Activated CD4-positive, alpha-beta T cell treated with anti-CD3 and anti-CD28 coated beads for 36 hours (primary cell): ENCODE data around the gene CAMKMT. TPM values are rescaled to one million over a fixed set of nuclear protein-coding genes. Genes with fewer than 3 reads are reported as not detected.

Experiments
- ATAC-seq: fragments of 200-7000 bp; cut with Tn5 transposase; one replicate; pipeline ENCODE4 v1.10.0; 2021; ENCODE audit warnings: mild to moderate bottlenecking, moderate library complexity
- CTCF ChIA-PET: fragments of 350-600 bp; sonication (Branson Sonifier 250); formaldehyde crosslinking; loops from one replicate; lab custom pipeline; 2021; ENCODE audit warnings: antibody characterized with exemption; lab: Charles Lee
- POLR2A ChIA-PET: fragments of 350-600 bp; sonication (Branson Sonifier 250); formaldehyde crosslinking; loops from one replicate; lab custom pipeline; 2021; ENCODE audit warnings: antibody characterized with exemption, inconsistent platforms; lab: Charles Lee
- DNase-seq: peaks from one replicate; pipeline ENCODE4 v3.0.0-alpha.2; 2020
- H3K27ac Mint-ChIP-seq: one replicate; pipeline ENCODE4 v1.8.0; 2021; ENCODE audit warnings: mixed read lengths
- H3K27me3 Mint-ChIP-seq: one replicate; pipeline ENCODE4 v1.8.0; 2021; ENCODE audit warnings: mixed read lengths
- H3K36me3 Mint-ChIP-seq: one replicate; pipeline ENCODE4 v1.8.0; 2021; ENCODE audit warnings: low read depth, mixed read lengths
- H3K4me1 Mint-ChIP-seq: one replicate; pipeline ENCODE4 v1.8.0; 2021; ENCODE audit warnings: mixed read lengths
- H3K4me3 Mint-ChIP-seq: one replicate; pipeline ENCODE4 v1.8.0; 2021; ENCODE audit warnings: mild to moderate bottlenecking, moderate library complexity, mixed read lengths
- H3K9me3 Mint-ChIP-seq: one replicate; pipeline ENCODE4 v1.8.0; 2021; ENCODE audit warnings: low read depth, mixed read lengths
- intact Hi-C, 2 experiments: fragments of 100-400 bp; cut with DNase I in 1 of 2; cut with micrococcal nuclease in 1 of 2; formaldehyde crosslinking; loops; one replicate each; pipeline versions ENCODE4 v1.14.2 to v1.15.1; 2022 to 2024; cut with DNase I, micrococcal nuclease
- total RNA-seq, 2 experiments: library from RNA; stranded (reverse); gene quantifications; one replicate each; pipeline ENCODE4 v1.2.3, GENCODE V29; 2021

The CAMKMT gene
- total RNA-seq, 2 experiments from 2014 or later = 10.8 to 13.3 TPM

DNA sequence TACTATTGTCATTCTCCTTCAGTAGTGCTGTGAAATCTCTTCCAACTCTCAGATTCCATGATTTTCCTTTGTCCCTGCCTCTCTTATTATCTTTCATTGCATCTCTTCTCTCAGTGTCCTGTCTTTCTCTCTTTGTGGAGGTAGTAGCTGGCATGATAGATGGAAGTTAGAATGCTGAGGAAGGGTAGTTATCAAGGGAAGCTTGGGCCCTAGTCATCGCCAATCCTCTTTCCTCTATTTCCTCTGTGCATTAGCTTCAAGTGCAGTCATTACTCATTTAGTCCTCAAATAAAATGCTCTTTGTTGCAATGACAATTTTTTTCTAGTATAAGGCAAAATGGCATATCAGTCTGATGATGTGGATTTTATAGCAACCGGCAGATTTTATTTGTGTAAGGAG lies 207.7 kb downstream of the CAMKMT start:
- ChIA-PET CTCF (no interaction called here), POLR2A (no interaction called here)
- H3K27ac Mint-ChIP-seq = no peak overlapping the region
- no peak for DNase-seq
- H3K4me3 Mint-ChIP-seq = no peak overlapping the region
- no peaks in the 10 kb centered on the region for H3K9me3 Mint-ChIP-seq
- intact Hi-C loops = no loop called here
- no peaks in the 10 kb centered on the region for H3K36me3 Mint-ChIP-seq
- H3K27me3 Mint-ChIP-seq = no peaks in the 10 kb centered on the region
- peaks cover 37% of the 10 kb centered on the region for H3K4me1 Mint-ChIP-seq
- ATAC-seq = no peak

GRCh38 chr2:44570271-44570670 lies 208.5 kb downstream of the CAMKMT start:
- intact Hi-C loops = no loop called here
- Mint-ChIP-seq H3K4me1 (peaks cover 37% of the 10 kb centered on the region), H3K36me3 (no peaks in the 10 kb centered on the region), H3K27ac (no peak overlapping the region), H3K9me3 (no peaks in the 10 kb centered on the region), H3K4me3 (no peak overlapping the region), H3K27me3 (no peaks in the 10 kb centered on the region)
- ATAC-seq (no peak), DNase-seq (no peak)
- POLR2A ChIA-PET = no interaction called here
- CTCF ChIA-PET = interaction anchor here (1.2 to 1.3 kb wide), 2 partner anchors 11 to 90 kb away, joined by 3 read pairs; no protein-coding TSS in a partner anchor

DNA sequence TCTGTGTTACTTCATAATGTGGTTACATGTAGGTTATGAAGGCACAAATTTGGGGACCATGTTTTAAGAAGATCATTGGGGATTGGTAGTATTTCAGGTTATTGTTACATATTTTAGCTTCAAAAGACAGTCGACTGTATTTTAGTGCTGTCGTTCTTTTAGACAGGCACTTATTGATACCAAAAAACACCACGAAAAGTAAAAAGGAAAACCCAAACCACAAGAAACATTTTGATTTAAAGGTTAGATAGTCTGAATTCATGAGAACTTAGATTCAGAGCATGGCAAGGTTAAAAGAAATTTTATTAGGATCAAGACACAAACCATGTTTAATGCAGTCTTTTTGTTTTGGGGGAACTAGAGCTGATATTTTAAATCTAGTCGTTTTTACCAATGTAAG lies 209.0 kb downstream of the CAMKMT start:
- intact Hi-C loops = no loop called here
- DNase-seq = no peak
- Mint-ChIP-seq H3K27ac (no peak overlapping the region), H3K36me3 (no peaks in the 10 kb centered on the region), H3K4me3 (no peak overlapping the region), H3K4me1 (peaks cover 37% of the 10 kb centered on the region), H3K9me3 (no peaks in the 10 kb centered on the region), H3K27me3 (no peaks in the 10 kb centered on the region)
- no peak for ATAC-seq
- ChIA-PET CTCF (interaction anchor here (0.5 to 1.3 kb wide), 4 partner anchors 11 to 452 kb away, joined by 3 read pairs; no protein-coding TSS in a partner anchor), POLR2A (no interaction called here)

DNA sequence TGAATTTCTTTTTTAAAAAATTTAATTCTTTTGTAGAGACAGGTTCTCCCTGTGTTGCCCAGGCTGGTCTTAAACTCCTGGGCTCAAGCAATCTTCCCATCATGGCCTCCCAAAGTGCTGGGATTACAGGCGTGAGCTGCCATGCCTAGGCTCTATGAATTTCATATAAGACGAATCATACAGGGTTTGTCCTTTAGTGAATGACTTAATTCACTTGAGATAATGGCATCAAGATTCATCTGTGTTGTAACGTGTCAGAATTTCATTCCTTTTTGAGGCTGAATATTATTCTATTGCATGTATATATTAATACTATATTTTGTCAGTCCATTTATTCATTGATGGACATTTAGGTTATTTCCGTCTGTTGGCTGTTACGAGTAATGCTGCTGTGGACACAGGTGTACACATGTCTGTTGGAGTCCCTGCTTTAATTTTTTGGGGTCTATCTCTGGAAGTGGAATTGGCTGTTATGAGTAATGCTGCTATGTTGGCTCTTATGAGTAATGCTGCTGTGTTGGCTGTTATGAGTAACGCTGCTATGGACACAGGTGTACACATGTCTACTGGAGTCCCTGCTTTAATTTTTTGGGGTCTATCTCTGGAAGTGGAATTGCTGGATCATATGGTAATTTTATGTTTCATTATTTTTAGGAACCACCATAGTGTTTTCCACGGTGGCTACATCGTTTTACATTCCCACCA lies 210.6 kb downstream of the CAMKMT start:
- ATAC-seq (no peak), DNase-seq (no peak)
- H3K4me3 Mint-ChIP-seq = no peak overlapping the region
- H3K9me3 Mint-ChIP-seq = no peaks in the 10 kb centered on the region
- no peak overlapping the region for H3K27ac Mint-ChIP-seq
- CTCF ChIA-PET = interaction anchor here (1.0 kb wide), 1 partner anchor 11 kb away, joined by 3 read pairs; no protein-coding TSS in a partner anchor
- no peaks in the 10 kb centered on the region for H3K27me3 Mint-ChIP-seq
- peaks cover 40% of the 10 kb centered on the region for H3K4me1 Mint-ChIP-seq
- POLR2A ChIA-PET = no interaction called here
- intact Hi-C loops = no loop called here
- H3K36me3 Mint-ChIP-seq = no peaks in the 10 kb centered on the region

DNA sequence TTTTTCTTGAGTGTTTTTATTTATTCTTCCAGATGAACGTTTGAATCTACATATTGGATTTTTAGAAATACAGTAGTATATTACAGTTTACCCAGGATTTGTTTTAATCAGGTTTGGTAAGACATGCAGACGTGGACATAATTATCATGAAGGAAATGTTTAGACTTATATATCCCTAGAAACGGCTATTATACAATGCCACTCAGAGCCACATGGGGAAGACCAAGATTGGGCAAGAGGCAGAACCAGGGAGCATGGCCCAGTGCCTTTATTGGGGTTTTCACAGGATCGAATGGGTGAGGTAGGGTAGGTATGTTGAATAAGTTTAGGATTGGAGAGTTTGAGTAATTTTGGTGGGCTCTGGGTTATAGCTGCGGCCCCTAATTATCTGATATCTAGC lies 212.2 kb downstream of the CAMKMT start:
- DNase-seq = no peak

DNA sequence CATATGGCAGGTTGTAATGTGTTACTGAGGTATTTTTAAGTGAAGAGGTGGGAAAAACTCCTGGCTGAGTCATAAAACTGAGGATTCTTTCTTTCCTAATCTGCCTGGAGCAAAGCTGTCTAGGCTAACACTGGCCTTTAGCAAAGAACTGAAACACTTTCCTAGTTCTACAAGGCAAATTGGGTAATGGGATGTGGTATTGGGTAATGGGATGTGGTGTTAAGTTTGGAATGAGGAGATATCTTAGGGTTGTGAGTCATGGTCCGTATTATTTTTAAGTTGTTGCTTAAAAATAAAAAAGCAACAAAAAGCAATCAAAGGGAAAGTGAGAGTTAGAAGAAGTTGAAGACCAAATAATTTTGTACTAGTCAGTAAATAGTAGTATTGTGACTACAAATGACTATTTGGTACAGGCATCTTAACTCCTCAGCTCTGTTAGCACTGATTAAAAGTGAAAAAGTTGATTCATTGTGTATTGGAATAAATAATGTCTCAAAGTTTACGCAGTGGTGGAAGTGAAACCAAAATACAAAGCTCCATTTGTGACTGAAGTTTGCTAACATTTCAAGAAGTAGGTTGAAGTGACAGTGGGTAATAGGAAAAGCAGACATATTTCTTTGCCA lies 216.8 kb downstream of the CAMKMT start:
- Mint-ChIP-seq H3K4me1 (peaks cover 32% of the 10 kb centered on the region), H3K27ac (peak overlapping the region; percentile 83), H3K9me3 (no peaks in the 10 kb centered on the region), H3K36me3 (peaks cover 1% of the 10 kb centered on the region), H3K4me3 (peak overlapping the region; percentile 34), H3K27me3 (no peaks in the 10 kb centered on the region)
- DNase-seq (no peak), ATAC-seq (peak; percentile 96)
- CTCF ChIA-PET = interaction anchor here (0.6 to 1.6 kb wide), 4 partner anchors 20 to 97 kb away, joined by 3 to 12 read pairs (median 3); no protein-coding TSS in a partner anchor
- POLR2A ChIA-PET = interaction anchor here (1.2 kb wide), 1 partner anchor 38 kb away, joined by 8 read pairs; no protein-coding TSS in a partner anchor
- intact Hi-C loops = loop anchor here (1.0 to 2.0 kb wide), 4 partner anchors 28 to 990 kb away; no protein-coding TSS in a partner anchor

More for the DNA sequence above, 212.2 kb downstream of the CAMKMT start:
- intact Hi-C loops = no loop called here
- Mint-ChIP-seq H3K9me3 (no peaks in the 10 kb centered on the region), H3K4me1 (peaks cover 43% of the 10 kb centered on the region), H3K36me3 (peaks cover 1% of the 10 kb centered on the region), H3K4me3 (no peak overlapping the region), H3K27me3 (no peaks in the 10 kb centered on the region), H3K27ac (no peak overlapping the region)
- ChIA-PET POLR2A (no interaction called here), CTCF (no interaction called here)
- no peak for ATAC-seq

DNA sequence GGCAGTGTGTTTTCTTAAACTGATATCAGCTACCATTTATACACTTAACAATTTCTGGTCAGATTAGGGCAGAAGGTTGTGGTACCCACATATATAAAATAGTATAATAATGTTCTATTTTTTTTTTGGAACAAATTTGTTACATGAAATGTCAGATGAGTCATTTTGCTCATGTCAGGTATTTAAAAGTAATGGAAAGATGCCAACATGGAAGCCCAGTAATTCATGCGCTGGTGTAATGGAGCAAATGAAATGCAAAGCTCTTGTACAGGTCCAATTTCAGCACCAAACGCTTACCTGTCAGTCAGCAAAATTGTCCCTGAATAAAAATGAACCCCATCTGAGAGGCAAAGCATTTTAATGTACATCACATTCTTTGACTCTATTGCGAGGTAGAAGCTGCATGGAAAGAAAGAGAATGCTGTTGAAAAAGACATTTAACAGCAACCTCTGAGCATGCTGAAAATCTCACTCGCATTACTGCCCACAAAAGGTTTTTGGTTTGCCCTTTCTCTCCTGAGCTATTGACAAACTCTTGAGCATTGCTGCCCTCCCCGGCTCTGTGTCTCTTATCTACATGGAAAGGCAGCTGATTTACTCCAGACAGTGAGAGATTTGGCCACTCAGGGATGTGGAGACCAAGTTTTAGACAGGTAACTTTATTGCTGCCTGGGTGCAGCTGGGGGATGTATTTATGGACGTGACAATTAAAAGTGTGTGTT lies 217.5 kb downstream of the CAMKMT start:
- ATAC-seq = peak; percentile 8
- H3K9me3 Mint-ChIP-seq = no peaks in the 10 kb centered on the region
- H3K27ac Mint-ChIP-seq = peak overlapping the region; percentile 83
- H3K4me1 Mint-ChIP-seq = peaks cover 32% of the 10 kb centered on the region
- no peak overlapping the region for H3K4me3 Mint-ChIP-seq
- peaks cover 1% of the 10 kb centered on the region for H3K36me3 Mint-ChIP-seq
- DNase-seq = peak; percentile 9
- intact Hi-C loops = loop anchor here in 1 of 2 experiments (1.0 to 2.0 kb wide), 3 partner anchors 28 to 990 kb away; no protein-coding TSS in a partner anchor
- ChIA-PET POLR2A (interaction anchor here (0.6 to 1.2 kb wide), 2 partner anchors 37 to 412 kb away, joined by 3 to 8 read pairs; no protein-coding TSS in a partner anchor), CTCF (interaction anchor here (0.6 to 1.6 kb wide), 5 partner anchors 20 to 98 kb away, joined by 3 to 12 read pairs (median 3); no protein-coding TSS in a partner anchor)
- H3K27me3 Mint-ChIP-seq = no peaks in the 10 kb centered on the region

- H3K27ac Mint-ChIP-seq = no peak overlapping the region
- H3K27me3 Mint-ChIP-seq = no peaks in the 10 kb centered on the region
- H3K4me1 Mint-ChIP-seq = peaks cover 32% of the 10 kb centered on the region
- no peak overlapping the region for H3K4me3 Mint-ChIP-seq
- intact Hi-C loops = loop anchor here in 1 of 2 experiments (1.0 to 2.0 kb wide), 3 partner anchors 29 to 989 kb away; no protein-coding TSS in a partner anchor
- DNase-seq = no peak
- ATAC-seq = no peak
- POLR2A ChIA-PET = interaction anchor here (0.6 kb wide), 1 partner anchor 413 kb away, joined by 3 read pairs; no protein-coding TSS in a partner anchor
- no peaks in the 10 kb centered on the region for H3K9me3 Mint-ChIP-seq
- H3K36me3 Mint-ChIP-seq = peaks cover 1% of the 10 kb centered on the region
- CTCF ChIA-PET = interaction anchor here (0.5 to 1.6 kb wide), 3 partner anchors 27 to 37 kb away, joined by 3 to 12 read pairs (median 4); no protein-coding TSS in a partner anchor
These were observed 218.1 kb downstream of the CAMKMT start for GRCh38 chr2:44579837-44580230.

DNA sequence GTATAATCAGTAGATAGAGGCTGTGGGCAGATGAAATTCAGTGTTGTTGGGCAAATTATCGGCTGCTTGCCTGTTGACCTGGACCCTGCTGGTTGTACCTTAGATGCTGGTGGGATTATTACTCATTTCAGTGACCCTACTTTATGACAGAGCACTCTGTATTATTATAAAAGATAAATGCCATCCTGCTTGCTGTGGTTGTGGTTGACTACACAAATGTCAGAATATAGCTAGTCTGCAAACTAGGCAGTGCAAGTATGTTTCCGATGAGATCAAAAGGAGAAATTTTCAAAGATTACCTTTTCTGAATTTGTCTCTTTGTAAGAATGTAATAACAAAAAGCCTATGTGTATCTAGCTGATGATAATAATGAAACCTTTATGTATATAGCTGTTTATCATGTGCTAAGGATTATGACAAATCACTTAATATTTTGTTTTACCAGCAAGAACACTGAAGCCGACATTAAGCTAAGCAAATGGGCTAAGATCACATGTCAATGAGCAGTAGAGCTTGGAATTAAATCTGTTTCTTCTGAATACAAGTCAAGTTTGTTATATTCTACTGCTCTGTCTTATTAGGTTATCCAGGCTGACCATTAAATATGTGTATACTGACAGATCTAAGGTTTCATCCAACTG lies 219.2 kb downstream of the CAMKMT start:
- Mint-ChIP-seq H3K4me1 (peaks cover 32% of the 10 kb centered on the region), H3K27me3 (no peaks in the 10 kb centered on the region), H3K4me3 (no peak overlapping the region), H3K9me3 (no peaks in the 10 kb centered on the region), H3K36me3 (peaks cover 1% of the 10 kb centered on the region), H3K27ac (no peak overlapping the region)
- DNase-seq (no peak), ATAC-seq (no peak)
- intact Hi-C loops = no loop called here
- ChIA-PET POLR2A (no interaction called here), CTCF (interaction anchor here (1.1 to 1.4 kb wide), 3 partner anchors 18 to 36 kb away, joined by 3 to 4 read pairs (median 3); no protein-coding TSS in a partner anchor)

GRCh38 chr2:44582363-44583008 lies 220.7 kb downstream of the CAMKMT start:
- intact Hi-C loops = no loop called here
- ATAC-seq (no peak), DNase-seq (no peak)
- Mint-ChIP-seq H3K36me3 (peaks cover 4% of the 10 kb centered on the region), H3K9me3 (no peaks in the 10 kb centered on the region), H3K27me3 (no peaks in the 10 kb centered on the region), H3K4me1 (peaks cover 28% of the 10 kb centered on the region), H3K4me3 (no peak overlapping the region), H3K27ac (no peak overlapping the region)
- ChIA-PET POLR2A (no interaction called here), CTCF (no interaction called here)
